Endometrial microvascular endothelial cells (primary cell): ENCODE results near the gene SIGLEC15. TPM values are rescaled to one million over a fixed set of nuclear protein-coding genes. Genes with fewer than 3 reads are reported as not detected.

Source experiments
- in situ Hi-C: cut with HindIII; loops from 2 replicates; pipeline ENCODE4 v1.10.0; 2017; ENCODE audit warnings: low sequenced_read_pairs, low pct_unique_long_range_greater_than_20kb; ENCODE audit errors: inconsistent ontology term
- total RNA-seq: library from RNA; depleted of rRNA; stranded (reverse); fragments of >200 nt; gene quantifications from one replicate; pipeline ENCODE4 v1.2.3, GENCODE V29; 2015; ENCODE audit errors: inconsistent ontology term

Gene SIGLEC15
- total RNA-seq, 1 donor from 2014 or later, result 0.93 TPM

GRCh38 chr18:45864081-45864480, 38.6 kb downstream of the SIGLEC15 start:
- in situ Hi-C loops, result no loop called here

- in situ Hi-C loops, result no loop called here
These were observed 40.0 kb downstream of the SIGLEC15 start for GRCh38 chr18:45865466-45865865.

- in situ Hi-C loops, result no loop called here
These were observed 44.9 kb downstream of the SIGLEC15 start for GRCh38 chr18:45870419-45870818.

GRCh38 chr18:45871431-45872084, 46.1 kb downstream of the SIGLEC15 start:
- in situ Hi-C loops, result no loop called here

GRCh38 chr18:45874491-45875184, 49.2 kb downstream of the SIGLEC15 start:
- in situ Hi-C loops, result no loop called here

- in situ Hi-C loops, result no loop called here
These were observed 50.7 kb downstream of the SIGLEC15 start for GRCh38 chr18:45876161-45876560.

- in situ Hi-C loops, result no loop called here
These were observed 51.9 kb downstream of the SIGLEC15 start for GRCh38 chr18:45877403-45877802.

- in situ Hi-C loops, result no loop called here
These were observed 54.5 kb downstream of the SIGLEC15 start for GRCh38 chr18:45879681-45880655.

GRCh38 chr18:45880876-45881558, 55.5 kb downstream of the SIGLEC15 start:
- in situ Hi-C loops, result no loop called here

- in situ Hi-C loops, result no loop called here
These were observed 62.1 kb downstream of the SIGLEC15 start for GRCh38 chr18:45887585-45887984.

GRCh38 chr18:45889419-45890064, 64.1 kb downstream of the SIGLEC15 start:
- in situ Hi-C loops, result no loop called here

GRCh38 chr18:45890606-45891005, 65.1 kb downstream of the SIGLEC15 start:
- in situ Hi-C loops, result no loop called here

GRCh38 chr18:45891806-45892205, 66.3 kb downstream of the SIGLEC15 start:
- in situ Hi-C loops, result no loop called here

Other genes with a start within 250 kb of the SIGLEC15 start
- not detected for gene SLC14A2, start 210.2 kb upstream of the SIGLEC15 start, total RNA-seq
- not detected for gene SLC14A1, start 101.5 kb upstream of the SIGLEC15 start, total RNA-seq
- gene EPG5, start 141.7 kb downstream of the SIGLEC15 start, total RNA-seq, result 21.0 TPM
- gene PSTPIP2, start 246.6 kb downstream of the SIGLEC15 start, total RNA-seq, result 6.8 TPM